GM21717 (cell line): Measurements from ENCODE around the gene LRTM2.

Source experiments
- ATAC-seq: cut with Tn5 transposase; IDR thresholded peaks from one replicate; pipeline ENCODE4 v1.9.1; 2021; ENCODE audit warnings: mild to moderate bottlenecking, moderate library complexity; ENCODE audit not compliant: unreplicated experiment

Gene LRTM2

GRCh38 chr12:1863823-1864222, 43.5 kb downstream of the LRTM2 start:
- no peak for ATAC-seq

DNA sequence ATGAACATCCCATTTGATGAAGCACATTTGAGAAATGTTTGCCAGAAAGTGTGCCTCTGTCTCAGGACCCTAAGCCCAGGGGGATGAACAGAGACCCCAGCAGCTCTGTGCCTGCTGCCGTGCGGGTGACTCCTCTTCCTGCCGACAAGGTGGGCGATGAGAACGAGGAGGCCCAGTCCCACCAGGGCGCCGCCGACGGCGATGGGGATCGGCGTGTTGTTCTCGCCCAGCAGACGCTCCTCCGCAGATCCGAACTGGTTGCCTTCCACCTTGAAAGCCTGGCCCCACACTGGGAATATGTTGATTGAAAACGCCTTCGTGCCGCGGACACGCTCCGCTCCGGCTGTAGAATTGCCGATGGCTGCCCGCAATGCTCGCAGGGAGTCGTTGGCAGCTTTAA, 44.1 kb downstream of the LRTM2 start:
- no peak for ATAC-seq

DNA sequence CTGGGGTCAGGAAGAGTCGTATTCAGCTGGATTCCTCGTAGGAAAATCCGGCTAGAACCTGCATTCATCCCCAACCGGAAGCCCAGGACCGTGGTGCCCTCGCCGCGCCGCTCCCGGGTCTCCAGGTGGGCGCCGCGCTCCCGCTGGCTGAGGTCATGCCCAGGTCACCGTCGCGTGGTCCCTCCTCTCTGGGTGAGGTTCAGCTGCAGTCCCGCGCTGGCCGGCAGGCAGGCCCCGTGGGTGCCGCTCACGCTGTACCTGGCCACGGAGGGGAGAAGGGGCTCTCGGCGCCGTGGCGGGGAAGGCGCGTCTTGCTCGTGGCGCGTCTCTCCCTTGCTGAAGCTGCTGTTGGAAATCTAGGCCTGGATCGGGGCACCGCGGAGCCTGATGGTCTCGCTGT, 44.5 kb downstream of the LRTM2 start:
- no peak for ATAC-seq

GRCh38 chr12:1865284-1865866, 45.0 kb downstream of the LRTM2 start:
- ATAC-seq = no peak

GRCh38 chr12:1869145-1869544, 48.8 kb downstream of the LRTM2 start:
- ATAC-seq = no peak

DNA sequence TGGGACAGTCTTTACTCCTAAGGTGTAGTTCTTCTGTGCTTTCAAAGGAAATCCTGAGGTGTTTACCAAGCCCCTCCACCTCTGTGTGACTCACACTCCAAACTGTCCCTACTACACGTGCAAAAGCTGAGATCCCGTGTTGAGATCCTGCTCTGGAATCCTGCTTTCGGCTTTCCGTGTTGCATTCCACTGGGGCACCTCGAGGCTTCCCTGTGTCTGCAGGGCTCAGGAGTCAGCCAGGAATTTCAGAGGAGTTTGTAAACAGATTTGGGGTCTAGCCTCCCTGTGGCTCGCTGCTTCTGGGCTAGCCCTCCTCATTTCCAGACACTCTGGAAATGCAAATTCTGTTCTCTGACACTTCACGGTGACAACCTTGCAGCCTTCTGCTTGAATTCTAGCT, 49.7 kb downstream of the LRTM2 start:
- no peak for ATAC-seq

DNA sequence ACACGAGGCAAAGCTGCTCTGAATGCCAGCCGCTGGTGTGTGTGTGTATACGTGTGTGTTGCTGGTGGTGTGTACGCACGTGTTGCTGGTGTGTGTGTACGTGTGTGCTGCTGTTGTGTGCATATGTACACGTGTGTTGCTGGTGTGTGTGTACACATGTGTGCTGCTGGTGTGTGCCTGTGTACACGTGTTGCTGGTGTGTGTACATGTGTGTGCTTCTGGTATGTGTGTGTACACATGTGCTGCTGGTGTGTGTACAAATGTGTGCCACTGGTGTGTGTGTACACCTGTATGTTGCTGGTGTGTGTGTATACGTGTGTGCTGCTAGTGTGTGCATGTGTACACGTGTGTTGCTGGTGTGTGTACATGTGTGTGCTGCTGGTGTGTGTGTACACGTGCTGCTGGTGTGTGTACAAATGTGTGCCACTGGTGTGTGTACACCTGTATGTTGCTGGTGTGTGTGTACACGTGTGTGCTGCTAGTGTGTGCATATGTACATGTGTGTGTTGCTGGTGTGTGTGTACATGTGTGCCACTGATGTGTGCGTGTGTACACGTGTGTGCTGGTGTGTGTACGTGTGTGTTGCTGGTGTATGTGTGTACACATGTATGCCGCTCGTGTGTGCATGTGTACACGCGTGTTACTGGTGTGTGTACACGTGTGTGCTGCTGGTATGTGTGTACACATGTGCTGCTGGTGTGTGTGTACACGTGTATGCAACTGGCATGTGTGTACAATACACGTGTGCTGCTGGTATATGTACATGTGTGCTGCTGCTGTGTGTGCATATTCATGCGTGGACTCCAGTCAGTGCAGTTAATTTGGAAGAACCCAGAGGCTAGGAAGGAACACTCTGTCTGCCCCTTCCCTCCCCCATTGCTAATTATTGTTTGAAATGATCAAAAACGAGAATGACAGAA, 50.9 kb downstream of the LRTM2 start:
- ATAC-seq = no peak

GRCh38 chr12:1872001-1872400, 51.6 kb downstream of the LRTM2 start:
- ATAC-seq = no peak

GRCh38 chr12:1872448-1872847, 52.1 kb downstream of the LRTM2 start:
- no peak for ATAC-seq

DNA sequence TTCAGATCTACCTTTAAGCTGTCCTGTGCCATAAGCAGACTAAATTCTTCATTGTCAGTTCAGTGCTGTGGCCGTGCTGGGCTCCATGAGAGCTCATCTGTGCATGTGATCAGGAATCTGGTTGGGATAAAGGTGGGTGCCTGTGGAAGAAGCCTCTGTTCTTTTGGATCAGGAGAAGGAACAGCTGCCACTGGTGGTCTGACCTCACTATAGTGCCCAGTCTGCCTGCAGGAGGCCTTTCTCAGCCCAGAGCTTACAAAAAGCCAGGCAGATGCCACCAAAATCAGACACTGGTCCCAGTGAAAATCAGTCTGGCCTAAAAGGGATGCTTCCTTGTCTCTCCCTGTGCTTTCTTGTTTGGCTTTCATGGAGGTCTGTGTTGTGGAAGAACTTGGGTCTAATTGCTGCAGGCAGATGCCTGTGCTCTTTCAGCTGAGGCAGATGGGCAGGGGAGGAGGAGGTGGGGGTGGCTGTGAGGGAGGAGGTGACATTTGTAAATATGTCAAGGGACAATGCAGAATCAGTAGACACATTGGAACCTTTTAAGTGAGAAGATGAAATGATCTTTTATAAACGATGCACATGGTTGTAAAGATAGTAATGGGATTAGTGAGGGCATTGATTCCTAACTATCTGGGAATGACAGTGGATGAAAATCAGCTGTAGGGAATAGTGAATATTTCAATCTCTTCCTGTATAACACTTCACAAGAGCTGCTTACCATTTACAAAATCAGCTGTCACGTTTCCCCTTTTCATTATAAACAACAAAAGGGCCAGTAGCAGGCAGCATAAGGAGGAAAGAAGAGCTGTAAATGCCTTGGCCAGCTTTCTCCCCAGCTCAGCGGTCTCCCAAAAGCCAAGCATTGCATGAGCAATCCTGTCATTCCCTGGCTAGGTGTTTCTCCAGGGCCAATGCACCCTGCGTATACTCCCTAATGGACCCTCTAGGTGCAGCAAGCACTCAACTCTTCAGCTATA, 53.5 kb downstream of the LRTM2 start:
- no peak for ATAC-seq

DNA sequence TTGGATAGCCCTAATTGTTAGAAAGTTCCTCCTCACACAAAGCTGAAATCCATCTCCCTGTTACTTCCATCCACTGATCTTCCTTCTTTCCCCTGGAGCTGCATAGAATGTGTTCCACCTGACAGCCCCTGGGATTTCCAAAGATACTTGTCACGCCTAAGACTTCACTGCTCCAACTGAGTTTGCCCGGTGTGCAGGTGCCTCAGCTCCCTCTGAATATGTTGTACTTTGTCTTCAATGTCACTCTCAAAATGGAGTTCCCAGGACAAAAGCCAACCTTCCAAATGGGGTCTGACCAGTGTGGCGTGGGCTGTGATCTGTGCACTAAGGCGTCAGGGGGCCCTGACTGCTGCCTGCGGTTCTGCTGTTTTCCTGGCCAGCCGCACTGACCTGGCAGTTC, 55.2 kb downstream of the LRTM2 start:
- ATAC-seq = no peak

GRCh38 chr12:1876086-1876485, 55.7 kb downstream of the LRTM2 start:
- ATAC-seq = no peak

- ATAC-seq = no peak
Measured at GRCh38 chr12:1877169-1877878, 57.0 kb downstream of the LRTM2 start.

DNA sequence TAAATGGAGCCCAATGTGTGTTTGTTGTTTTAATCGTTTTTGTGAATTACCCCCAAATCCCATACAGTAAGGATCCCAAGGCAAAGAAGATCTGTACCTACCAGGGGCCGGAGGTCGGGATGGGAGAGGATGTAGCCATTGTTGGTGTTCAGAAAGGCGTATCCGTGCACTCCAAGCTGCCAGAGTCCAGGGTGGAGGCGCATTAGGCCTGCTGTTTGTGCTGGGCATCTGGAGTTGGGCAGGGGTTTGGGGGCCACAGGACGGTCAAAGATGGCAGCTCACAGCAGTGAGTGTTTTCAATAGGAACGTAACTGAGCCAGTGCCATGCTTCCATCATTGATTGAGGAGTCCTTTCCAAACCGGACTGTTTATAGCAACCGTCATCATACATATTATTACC, 57.8 kb downstream of the LRTM2 start:
- ATAC-seq = no peak

- ATAC-seq = no peak
Measured at GRCh38 chr12:1878695-1879094, 58.3 kb downstream of the LRTM2 start.

- no peak for ATAC-seq
Measured at GRCh38 chr12:1879633-1880032, 59.3 kb downstream of the LRTM2 start.

DNA sequence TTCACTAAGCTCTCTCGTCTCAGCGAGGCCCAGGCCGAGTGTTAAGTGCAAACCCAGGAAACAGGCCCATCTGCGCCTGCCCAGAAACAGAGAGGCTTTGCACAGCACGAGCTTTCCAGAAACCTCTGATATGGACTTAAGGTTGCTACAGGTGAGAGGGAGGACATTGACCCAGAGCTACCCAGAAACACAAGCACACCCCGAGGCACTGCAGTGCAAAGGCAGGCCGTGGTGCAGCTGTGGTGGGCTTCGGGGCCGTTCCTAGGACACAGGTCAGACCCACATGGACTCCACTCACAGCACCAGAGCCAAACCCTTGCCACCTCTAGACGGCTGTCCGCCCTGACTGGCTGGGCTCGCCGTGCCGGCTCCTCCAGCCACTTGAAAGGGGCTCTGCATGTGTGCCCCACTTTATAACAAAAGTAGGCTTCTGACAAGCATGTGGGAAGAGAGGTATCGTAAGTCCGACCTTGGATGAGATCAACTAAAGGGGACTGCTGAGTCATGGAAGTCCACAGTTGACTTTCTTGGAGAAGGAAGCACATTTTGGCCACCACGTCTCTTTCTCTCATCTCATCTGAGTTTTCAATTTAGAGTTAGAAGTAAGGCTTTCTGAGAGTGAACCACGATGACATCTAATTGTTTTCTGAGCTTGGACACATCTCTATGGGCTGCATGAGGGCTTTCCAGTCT, 59.9 kb downstream of the LRTM2 start:
- ATAC-seq = no peak

DNA sequence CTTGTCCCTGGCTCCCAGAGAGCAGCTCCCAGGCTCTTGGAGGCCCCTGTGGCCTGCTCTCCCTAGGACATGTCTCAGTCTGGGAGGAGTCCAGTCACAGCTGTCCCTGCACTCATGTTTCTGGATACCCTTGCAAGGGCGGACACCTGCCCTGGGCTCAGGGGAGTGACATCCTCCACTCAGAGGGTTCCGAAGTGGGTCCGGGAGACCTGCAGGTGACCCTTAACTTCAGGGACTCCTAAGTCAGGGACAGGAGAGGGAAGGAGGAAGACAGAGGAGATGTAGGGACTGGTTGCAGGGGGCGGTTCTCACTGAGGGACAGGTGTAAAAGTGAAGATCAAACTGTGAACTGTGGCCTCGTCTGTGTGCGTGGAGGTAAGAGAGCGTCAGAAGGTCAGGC, 60.5 kb downstream of the LRTM2 start:
- no peak for ATAC-seq

DNA sequence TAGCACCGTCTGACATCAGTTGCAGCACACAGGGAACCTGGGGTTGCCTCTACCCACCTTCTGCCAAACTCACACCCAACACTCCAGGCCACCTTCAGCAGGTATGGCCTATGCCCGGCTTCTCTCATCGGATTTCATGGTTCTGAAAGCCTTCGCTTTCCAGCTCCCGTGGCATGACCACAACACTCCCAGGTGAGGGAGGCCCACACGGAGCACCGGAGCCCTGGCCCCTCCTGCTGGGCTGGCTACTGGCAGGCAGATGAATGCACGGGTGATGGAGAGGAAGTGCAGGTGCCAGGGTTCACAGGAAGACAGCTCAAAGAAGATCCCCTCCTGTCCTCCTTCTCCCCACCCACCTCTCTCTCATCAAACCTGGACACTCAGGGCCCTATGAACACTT, 60.9 kb downstream of the LRTM2 start:
- ATAC-seq = no peak

- no peak for ATAC-seq
Measured at GRCh38 chr12:1881936-1882335, 61.6 kb downstream of the LRTM2 start.
